ENCODE measurements around the gene DSCAM.
A peak's percentile ranks its signal among the peaks of the same experiment; 100 is the strongest.
"Not testable (repeated sequence)": the region's sequence is repeated elsewhere in the genome, so short reads cannot be mapped to it uniquely, and the experiment has no call there.

The DSCAM gene

GRCh38 chr21:40377135-40377534, 469.8 kb downstream of the DSCAM start:
- DNase-seq = no peak

DNA sequence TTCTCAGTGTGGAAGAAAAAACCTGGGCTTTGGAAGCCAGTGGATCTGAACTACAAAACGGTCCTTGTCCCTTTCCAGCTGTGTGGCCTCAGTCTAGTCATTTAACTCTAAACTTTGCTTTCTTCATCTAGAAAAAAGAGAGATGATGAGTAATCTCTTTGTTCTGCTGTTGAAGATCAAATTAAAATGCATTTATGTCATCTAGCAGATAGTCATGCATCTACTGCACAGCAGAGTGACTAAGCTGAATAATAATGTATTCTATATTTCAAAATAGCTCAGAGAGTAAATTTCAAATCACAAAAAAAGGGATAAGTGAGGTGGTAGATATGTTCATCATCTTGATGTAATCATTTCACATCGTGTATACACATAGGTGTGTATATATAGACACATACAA, 473.2 kb downstream of the DSCAM start:
- DNase-seq = no peak

DNA sequence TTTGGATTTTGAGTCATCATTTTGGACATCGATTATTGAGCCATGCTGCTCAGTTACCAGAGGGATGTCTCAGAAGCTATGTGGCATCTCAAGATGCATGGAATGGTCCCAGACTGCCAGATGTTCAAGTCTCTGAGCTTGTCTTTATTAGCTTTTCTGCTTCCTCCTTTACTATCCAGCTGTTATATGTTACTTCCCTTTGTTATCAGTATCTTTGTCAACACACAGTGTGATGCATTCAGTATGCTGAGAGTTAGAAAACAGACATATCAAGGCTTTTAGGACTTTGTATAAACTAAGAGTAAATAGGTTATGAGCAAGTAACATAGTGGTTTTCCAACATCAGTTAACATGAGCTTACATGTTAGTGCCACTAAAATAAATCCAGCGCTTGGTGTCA, 474.5 kb downstream of the DSCAM start:
- DNase-seq = no peak

GRCh38 chr21:40371329-40371728, 475.6 kb downstream of the DSCAM start:
- no peak for DNase-seq

GRCh38 chr21:40356644-40357043, 490.3 kb downstream of the DSCAM start:
- DNase-seq = no peak

DNA sequence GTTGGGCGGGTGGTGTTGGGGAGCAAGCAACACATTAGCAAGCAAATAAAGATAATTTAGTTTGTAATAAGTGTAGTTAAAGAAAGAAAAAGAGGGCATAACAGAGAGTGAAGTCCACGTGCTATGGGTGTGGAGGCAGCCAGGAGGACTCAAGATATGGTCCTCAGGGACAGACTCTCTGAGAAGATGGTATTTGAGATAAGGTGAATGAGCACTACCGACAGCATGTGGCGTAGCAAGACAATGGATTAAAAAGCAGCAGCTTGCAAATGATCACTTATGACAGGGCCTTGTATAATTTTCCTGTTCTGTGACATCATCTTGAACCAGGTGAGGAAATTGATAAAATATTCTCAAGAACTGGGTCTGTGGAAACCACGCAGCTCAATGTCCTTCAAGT, 491.9 kb downstream of the DSCAM start:
- DNase-seq = peak in 1 of 3 experiments; percentile 45

- no peak for DNase-seq
Measured at GRCh38 chr21:40351006-40351405, 496.0 kb downstream of the DSCAM start.

- no peak for DNase-seq
Measured at GRCh38 chr21:40349591-40349990, 497.4 kb downstream of the DSCAM start.

DNA sequence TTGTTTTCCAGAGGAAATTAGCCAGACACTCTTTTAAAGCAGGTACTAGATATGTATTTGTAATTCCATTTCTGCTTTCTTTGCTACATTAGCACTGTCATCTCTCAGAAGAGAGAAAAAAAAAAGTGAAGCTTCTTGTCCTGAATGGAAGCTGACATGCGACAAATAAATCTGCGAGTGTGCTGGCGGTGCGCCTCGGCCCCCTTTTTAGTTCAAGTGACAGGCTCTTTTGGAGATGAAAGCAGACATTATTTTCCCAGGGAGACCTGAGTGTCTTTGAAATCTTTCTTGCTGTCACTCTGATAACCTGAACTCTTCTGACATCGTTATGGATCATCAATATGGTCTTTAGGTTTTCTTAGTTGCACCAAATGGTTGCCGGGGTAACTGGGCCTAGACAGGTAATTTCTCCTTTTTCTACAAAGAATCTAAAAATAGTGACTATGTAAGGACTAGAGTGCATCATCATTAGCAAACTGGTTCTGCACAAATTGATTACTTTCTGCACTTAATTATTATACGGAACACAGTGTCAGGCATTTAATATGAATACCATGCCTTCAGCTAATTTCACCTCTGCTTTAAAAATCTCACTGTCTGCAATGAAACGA, 501.1 kb downstream of the DSCAM start:
- peak in 1 of 3 experiments; percentile 13 for DNase-seq

DNA sequence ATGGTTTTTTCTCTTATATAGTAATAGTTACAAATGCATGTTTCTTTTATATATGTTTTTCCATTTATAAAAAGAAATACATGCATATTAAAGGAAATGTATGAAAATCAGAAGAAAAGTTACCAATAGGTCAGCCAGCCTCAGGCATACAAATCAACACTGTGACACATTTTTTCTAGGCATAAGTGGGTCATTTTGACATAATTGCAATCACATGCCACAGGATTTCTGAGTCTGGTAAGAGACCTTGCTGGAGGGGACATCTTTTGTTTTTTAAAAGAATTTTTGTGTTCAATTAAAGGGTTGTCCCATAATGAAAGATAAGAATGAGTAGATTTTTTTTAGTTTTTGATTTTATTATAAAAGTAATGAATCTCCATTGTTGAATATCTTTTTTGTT, 506.6 kb downstream of the DSCAM start:
- peak in 1 of 3 experiments; percentile 34 for DNase-seq

- DNase-seq = no peak
Measured at GRCh38 chr21:40339050-40339449, 507.9 kb downstream of the DSCAM start.

DNA sequence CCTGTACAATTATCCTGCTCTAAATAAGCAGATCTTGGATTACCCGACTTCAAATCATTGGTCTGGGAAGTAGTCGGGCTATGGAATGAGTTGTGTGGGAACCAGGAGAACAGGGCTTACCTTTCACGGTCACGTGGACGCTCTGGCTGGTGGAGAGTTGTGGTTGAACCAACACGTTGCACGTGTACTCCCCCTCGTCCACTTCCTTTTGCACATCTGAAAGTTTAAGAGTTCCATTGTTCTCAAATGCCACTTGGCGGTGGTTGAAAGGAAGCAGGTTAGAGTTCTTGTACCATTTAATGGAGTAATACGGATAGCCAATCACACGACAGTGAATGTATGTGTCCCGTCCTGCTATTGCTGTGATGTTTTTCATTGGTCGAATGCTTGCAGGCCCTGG, 509.0 kb downstream of the DSCAM start:
- DNase-seq = no peak

- DNase-seq = peak; percentile 71 to 94 (median 76)
Measured at GRCh38 chr21:40335704-40336103, 511.3 kb downstream of the DSCAM start.

DNA sequence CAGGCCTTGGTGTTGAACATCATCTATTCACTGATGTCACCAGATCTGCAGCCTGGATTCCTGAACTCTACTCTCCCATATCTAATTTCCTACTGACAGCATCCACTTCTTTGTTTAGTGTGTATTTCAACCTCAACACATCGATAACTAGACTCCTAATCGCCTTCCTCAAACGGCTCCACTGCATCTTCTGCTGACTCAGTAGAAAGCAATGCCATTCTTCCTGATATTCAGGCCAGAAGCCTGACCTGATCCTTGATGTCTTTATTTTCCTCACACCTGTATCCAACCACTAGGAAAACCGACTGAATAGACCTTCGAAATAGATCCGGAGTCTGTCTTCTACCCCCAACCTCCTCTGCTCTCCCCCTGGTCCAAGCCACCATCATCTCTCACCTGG, 512.8 kb downstream of the DSCAM start:
- DNase-seq = no peak

- DNase-seq = no peak
Measured at GRCh38 chr21:40333731-40334130, 513.2 kb downstream of the DSCAM start.

DNA sequence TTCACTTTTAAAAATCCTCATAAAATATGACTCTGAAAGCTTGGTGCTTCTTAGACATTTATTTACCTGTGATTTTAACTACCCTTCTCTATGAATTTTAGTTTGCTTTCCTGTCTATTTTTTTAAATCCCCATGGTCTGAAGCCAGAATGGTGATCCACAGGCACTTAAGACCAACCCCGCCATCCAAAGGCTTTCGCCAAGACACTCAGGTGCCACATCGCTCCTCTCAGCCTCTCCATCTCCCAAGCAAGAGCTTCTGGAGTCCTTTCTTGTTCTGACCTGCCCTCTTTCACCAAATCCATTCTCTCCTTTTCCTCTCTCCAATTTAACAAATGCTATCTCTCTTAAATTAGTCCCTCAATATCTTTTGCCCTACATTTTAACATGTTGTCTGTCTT, 515.2 kb downstream of the DSCAM start:
- peak in 1 of 3 experiments; percentile 62 for DNase-seq

DNA sequence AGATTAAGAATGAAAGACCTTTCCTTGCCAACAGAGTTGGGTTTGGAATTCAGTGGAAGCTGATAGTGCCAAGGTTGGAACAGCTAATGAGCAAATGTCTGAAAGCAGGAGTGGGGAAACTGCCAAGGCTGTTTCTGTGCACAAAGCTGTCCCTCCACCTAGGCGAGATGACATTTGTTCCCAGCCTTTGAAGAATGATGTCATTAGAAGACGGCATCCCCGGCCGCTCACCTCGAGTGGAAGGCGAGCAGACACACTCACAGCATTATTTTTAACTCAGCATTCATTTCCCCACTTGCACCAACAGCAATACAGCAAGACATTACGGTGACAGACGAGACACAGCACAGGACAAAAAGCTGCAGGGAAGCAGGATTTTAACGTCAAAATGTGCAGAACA, 515.8 kb downstream of the DSCAM start:
- peak in 1 of 3 experiments; percentile 63 for DNase-seq

DNA sequence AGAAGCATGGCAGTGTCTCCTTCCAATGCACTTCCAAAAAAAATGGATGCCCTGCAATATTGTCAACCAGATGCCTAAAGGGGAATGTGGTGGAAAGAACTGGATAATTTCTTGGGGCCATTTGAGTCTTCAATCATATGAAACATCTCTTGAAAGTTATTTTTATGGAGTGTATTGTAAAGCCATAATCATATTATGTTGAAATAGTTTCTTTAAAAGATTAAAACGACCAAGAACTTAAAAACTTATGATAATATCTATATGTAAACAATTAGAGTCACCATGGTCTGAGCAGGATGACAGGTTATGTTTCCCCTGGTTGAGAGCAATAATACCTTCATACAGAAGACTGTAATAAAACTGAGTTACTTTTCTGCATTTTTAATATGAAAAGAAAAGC, 522.6 kb downstream of the DSCAM start:
- no peak for DNase-seq

GRCh38 chr21:40320718-40321117, 526.2 kb downstream of the DSCAM start:
- not testable (repeated sequence) for DNase-seq

DNA sequence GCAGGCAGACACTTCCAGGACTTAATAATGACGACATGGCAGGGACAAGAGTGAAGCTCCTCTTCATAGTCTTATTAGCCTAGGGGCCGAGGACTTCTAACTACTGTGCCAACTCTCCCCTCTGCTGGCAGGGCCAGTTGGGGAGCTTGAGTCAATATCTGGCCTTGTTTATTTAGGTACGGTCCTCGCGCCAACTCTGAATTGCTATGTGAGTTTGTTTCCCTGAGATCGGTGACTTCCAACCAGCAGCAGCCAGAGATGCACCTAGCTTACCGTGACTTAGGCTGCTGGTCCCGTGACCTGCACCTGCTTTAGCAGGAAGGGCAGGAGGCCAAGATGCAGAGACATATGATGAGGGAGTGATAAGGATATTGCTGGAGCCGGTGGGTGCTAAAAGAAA, 528.6 kb downstream of the DSCAM start:
- no peak for DNase-seq

GRCh38 chr21:40316104-40316503, 530.9 kb downstream of the DSCAM start:
- DNase-seq = no peak

DNA sequence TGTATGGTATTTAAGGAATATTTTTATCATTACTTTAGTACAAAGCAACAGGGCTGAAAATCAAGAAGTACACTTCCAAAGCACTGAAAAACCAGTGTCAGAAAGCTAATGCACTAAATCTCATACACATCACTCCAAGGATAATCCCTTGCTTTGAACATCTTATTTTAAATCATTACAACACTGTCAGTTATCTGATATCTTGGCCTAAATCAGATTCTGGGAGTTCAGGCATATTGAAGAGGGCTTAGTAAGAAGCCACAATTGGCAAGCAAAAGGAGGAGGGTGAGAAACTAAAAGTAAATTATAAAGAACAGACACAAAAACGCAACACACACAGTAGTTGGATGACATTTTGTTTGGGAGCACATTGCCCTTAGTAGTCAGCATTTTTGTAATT, 531.3 kb downstream of the DSCAM start:
- DNase-seq = no peak

DNA sequence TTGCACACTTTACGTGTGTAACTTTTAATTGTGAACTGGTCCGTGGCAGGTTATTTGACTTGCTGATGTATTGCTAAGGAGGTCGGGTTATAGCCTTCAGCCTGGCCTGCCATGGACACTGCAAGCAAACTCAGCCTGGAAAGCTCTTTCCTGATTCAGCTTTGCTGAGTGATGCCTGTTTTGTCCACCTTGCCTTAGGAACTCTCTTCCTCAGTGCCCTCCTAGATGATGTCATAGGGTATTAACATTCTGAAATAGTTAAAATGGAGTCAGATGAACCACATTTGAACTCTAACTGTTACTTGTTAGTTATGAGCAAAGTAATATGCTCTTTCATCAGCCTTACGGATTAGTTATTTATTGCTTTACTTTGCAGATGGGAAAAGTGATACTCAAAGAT, 533.7 kb downstream of the DSCAM start:
- no peak for DNase-seq

DNA sequence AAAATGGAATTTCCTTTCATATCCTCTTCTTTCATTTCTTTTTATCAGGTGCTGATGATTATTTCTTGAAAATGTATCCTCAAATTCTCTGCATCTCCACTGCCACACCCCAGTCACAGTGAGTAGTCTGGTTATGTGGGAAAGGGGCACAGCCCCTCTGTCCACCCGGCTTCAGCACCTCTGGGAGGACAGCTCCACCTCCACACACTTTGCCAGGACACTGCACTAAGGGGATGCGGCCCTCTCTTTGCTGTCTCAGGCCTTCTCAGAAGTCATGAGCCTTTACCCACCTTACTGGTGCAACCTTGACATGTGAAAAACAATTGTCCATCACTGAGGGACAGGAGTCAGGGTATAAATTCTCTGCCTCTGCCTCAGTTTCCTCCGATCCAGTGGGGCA, 546.7 kb downstream of the DSCAM start:
- no peak for DNase-seq

DNA sequence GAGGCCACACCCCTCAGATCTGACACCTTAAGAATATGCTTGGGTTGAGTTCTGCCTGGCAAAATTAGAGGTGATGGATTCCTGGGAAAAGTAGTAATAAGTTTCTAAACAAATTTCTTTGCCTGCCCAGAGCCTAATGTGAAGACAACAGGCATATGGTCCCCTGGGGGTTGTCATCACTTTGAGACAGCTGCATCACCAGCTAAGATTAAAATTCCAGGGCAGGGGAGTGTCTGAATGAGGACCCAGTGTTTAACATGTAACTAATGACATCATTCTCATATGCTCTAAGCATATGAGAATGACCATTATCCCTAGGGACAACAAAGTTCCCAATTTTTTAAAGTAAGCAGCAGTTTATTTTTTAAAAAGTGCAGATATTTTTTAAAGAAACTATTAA, 547.5 kb downstream of the DSCAM start:
- DNase-seq = no peak

DNA sequence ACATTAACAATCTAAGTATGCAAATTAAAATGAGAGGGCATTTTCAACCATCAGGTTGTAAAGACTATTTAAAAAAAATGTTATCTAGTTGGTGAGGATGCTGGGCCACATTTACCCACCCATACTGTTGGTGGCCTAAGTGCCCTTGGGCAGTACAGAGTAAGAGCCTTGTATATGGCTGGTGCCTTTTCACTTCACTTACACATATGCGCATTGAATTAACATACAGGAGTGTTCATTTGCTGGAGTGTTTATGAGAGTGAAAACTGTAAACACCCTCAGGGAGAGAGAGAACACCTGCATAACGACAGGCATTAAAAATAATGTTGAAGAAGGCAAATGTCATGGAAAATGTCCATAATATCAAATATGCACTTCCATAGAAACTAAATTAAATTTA, 552.6 kb downstream of the DSCAM start:
- DNase-seq = peak in 1 of 3 experiments; percentile 69

Data from NCI-H1417 (cell line).